AG10803 (cell line): Measurements from ENCODE around the gene DNAJC17.
A peak's percentile ranks its signal among the peaks of the same experiment; 100 is the strongest.

ENCODE experiments used
- DNase-seq: peaks from one replicate; pipeline ENCODE4 v3.0.0; 2010; ENCODE audit warnings: low read depth
- H3K4me3 ChIP-seq: 2 replicates; pipeline ENCODE4 v1.5.1; 2011; ENCODE audit warnings: mild to moderate bottlenecking, low read length, control low read depth
- TF ChIP-seq, protein P1 (sequence below): conservative IDR thresholded peaks from 2 replicates; pipeline ENCODE4 v1.5.1; 2011; ENCODE audit warnings: mild to moderate bottlenecking, low read length, control low read depth, inconsistent platforms

Gene DNAJC17

DNA sequence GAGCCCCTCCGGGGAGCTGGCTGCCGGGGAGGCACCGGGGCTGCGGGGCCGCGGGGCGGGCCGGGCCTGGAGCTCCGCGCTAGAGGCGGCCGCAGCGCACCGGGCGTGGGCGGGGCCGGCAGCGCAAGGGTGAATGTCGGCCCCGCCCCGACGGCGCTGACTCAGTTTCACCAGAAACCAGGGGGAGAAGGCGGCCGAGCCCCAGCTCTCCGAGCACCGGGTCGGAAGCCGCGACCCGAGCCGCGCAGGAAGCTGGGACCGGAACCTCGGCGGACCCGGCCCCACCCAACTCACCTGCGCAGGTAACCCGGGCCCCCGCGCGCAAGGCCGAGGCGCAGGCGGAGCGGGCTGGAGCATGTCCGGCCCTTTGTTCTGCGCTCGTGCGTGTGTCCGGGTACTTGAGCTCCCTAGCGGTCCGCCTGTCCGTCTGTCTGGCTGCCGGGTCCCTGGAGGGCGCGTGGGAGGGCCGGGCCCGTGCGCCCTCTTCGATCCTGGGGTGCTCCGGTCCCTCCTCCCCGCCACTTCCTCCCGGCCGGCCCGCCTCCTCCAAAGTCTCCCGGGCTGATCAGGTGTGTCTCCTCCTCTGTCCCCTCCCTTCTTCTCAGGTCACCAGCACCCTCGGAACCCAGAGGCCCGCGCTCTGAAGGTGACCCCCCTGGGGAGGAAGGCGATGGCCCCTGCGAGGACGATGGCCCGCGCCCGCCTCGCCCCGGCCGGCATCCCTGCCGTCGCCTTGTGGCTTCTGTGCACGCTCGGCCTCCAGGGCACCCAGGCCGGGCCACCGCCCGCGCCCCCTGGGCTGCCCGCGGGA lies 36.8 kb upstream of the DNAJC17 start, which contains the start of gene SPINT1:
TSS of gene SPINT1 (plus strand) at position 164 of the 811 bp plus-strand sequence. CDS start at position 671, 507 bp downstream.
- no peak for DNase-seq

DNA sequence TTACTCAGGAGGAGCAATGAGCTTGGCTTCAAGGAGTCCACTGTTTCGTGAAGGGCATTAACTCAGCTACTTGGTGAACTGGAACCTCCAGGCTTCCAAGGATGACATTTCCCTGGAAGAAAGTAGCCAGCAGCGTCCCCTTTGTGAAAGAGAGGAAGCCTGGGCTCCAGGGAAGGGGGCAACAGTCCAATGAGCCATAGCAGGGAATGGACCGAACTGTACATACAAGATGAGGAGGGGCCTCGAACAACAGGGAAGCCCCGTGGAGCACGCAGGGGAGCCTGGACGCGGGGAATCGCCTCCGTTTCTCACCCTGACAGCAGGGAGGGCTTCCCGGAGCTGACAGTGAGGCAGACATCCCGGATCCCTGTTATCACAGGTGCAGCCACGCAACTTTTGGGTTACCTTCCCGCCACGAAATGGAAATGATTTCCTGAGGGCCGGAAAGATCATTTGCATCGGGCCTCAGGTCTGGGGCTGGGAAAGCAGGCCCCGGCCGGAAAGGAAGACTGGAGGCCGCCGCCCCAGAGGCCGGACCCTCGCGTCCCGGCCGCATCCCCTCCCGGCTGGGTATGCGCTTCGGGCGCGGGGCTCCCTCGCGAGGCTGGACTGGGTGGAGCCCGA lies 36.1 kb upstream of the DNAJC17 start:
- no peak for DNase-seq
- TF ChIP-seq, protein P1, sequence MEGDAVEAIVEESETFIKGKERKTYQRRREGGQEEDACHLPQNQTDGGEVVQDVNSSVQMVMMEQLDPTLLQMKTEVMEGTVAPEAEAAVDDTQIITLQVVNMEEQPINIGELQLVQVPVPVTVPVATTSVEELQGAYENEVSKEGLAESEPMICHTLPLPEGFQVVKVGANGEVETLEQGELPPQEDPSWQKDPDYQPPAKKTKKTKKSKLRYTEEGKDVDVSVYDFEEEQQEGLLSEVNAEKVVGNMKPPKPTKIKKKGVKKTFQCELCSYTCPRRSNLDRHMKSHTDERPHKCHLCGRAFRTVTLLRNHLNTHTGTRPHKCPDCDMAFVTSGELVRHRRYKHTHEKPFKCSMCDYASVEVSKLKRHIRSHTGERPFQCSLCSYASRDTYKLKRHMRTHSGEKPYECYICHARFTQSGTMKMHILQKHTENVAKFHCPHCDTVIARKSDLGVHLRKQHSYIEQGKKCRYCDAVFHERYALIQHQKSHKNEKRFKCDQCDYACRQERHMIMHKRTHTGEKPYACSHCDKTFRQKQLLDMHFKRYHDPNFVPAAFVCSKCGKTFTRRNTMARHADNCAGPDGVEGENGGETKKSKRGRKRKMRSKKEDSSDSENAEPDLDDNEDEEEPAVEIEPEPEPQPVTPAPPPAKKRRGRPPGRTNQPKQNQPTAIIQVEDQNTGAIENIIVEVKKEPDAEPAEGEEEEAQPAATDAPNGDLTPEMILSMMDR, result no peak
- H3K4me3 ChIP-seq, result no peak overlapping the region

More for the DNA sequence above, 36.8 kb upstream of the DNAJC17 start, which contains the start of gene SPINT1:
- TF ChIP-seq, protein P1, result no peak
- H3K4me3 ChIP-seq, result peak within 1 kb of the TSS; percentile 26; the same call in 1 of the 2 replicates

DNA sequence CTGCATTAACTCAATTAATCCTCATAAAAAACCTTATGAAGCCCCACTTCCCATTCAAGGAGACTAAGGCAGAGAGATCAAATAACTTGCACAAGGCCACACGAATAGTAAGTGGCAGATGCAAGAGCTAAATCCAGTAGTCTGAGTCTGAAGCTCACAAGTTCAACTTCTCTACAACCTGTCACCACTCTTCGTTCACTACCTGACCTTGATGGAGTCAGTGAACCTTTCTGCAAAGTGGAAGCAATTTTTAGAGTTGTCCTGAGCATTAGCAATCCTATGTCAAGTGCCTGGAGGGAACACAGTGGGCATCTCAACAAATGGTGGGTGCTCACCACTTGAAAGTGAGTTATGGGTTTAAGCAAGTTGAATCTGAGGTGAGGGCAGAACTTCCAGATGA lies 34.5 kb upstream of the DNAJC17 start:
- no peak for DNase-seq
- TF ChIP-seq, protein P1, result no peak
- H3K4me3 ChIP-seq, result no peak overlapping the region

DNA sequence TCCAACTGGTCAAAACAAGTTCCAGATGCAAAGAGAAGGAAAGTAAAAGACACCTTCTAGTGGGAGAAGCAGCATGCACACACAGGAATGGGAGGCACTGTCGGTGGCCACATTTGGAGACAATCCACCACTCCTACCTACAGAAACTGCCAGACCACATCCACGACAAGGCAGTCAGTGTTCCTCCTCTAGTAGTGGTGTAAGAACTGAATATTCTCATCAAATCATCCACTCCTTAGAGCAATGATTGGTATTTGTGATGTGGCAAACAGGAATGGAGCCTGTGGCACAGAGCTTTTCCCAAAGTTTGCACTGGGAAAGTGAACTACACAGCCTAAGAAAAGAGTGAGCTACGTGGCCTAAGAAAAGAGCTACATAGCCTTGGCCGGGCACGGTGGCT lies 31.5 kb upstream of the DNAJC17 start:
- TF ChIP-seq, protein P1, result no peak
- no peak overlapping the region for H3K4me3 ChIP-seq

DNA sequence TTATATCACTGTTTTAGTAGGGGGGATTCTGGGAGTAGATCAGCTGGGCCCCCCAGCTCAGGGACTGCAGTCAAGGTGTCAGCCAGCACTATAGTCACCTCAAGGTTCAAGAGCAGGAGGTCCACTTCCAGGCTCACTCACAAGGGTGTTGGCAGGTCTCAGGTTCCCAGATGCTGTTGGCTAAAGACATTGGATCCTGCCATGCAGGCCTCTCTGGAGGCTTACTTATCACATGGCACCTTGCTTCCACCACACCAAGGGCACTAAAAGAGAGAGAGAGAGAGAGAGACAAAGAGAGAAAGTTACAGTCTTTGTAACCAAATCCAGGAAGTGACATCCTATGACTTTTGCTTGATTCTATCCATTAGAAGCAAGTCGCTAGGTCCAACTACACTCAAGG lies 28.7 kb upstream of the DNAJC17 start:
- DNase-seq, result no peak
- H3K4me3 ChIP-seq, result no peak overlapping the region
- TF ChIP-seq, protein P1, result no peak

More for the DNA sequence above, 31.5 kb upstream of the DNAJC17 start:
- peak; percentile 72 for DNase-seq

DNA sequence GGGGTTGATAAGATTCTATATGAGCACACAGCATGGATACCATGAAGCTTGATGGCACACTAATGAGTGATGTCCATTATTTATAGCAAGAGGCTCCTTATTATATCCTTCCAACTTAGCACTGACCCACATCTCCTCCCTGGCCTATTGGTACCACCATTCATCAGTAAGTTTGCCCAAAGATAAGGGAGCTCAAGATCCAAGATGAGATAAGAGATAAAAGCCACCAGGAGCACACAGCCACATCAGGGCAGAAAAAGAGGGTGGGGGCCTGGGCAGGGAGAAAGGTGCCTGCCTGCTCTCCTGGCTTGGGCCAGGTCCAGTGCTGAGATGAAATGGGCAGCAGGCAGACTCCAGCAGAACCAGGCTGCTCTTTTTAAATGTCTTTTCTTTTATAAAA lies 25.6 kb upstream of the DNAJC17 start:
- H3K4me3 ChIP-seq, result no peak overlapping the region
- TF ChIP-seq, protein P1, result no peak
- DNase-seq, result no peak
